T47D (cell line): ENCODE results near the gene CDH5.

Experiments
- DNase-seq, 2 experiments: peaks; one replicate each; pipeline versions ENCODE4 v3.0.0 to v3.0.0-alpha.2; 2011 to 2012; ENCODE audit warnings: low read depth in 1 of 2, low spot score in 1 of 2
- JUND ChIP-seq: IDR thresholded peaks from 2 replicates; pipeline ENCODE4 v1.6.1; 2012; ENCODE audit warnings: low read depth
- in situ Hi-C: cut with HindIII; loops from 2 replicates; pipeline ENCODE4 v1.10.0; 2016; ENCODE audit warnings: low sequenced_read_pairs, low pct_unique_long_range_greater_than_20kb

Gene CDH5

DNA sequence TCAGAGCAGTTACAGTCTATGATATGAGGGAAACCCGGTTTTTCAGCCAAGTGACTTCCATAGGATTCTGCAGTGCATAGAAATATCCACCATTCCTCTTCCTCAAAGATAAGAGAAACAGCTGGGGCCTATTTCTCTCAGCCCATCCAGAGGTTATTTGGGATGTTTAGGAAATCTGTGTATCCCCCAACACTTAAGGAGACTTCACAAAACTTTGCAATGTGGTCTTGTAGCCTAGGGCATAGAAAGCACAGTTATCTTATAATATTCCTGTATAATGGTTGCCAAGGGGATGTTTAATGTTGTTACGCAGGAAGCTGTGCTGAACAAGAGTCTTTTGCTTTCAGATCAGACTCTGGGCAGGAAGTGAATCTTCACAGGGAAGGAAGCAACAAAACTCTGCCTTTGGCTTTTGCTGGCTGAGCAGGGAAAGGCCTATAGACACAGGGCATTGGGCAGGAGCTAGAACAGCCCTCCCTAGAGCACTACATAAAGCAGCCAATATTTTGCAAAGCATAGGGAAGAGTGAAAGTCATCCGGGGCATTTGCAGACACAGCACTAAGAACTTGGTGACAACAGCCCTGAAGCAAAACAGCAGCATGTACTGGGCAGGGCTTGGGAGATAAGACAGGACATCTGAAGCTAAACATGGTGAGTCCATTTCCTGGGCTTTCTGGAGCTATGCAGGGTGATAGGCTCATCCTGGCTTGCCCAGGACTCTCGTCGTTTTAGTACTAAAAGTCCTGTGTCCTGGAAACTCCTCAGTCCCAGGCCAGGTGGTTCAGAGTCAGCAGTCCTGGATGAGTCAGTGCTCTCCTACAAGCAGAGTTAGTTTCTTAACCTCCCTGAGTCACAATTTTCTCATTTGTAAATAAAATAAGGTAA lies 41.9 kb downstream of the CDH5 start:
- no peak for DNase-seq
- TF ChIP-seq JUND = no peak
- in situ Hi-C loops = no loop called here

DNA sequence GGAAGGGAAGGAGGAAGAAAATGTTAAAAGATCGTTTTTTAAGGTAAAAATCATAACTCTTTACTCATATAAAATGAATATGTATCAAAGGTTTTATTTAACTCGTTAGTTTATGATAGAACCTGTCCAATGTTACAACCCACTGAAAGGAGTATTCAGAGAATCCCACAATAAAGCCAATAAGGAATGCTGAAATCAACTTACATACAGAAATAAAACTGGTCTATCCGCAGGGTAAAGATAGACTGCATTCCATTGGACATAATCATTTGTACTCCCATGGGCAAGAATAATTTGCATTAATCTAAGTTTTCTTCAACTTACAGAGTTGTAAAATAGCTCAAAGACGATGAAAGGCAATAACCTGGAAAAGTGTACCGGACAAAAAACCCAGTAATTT lies 42.7 kb downstream of the CDH5 start:
- no peak for TF ChIP-seq JUND
- in situ Hi-C loops = no loop called here
- no peak for DNase-seq

DNA sequence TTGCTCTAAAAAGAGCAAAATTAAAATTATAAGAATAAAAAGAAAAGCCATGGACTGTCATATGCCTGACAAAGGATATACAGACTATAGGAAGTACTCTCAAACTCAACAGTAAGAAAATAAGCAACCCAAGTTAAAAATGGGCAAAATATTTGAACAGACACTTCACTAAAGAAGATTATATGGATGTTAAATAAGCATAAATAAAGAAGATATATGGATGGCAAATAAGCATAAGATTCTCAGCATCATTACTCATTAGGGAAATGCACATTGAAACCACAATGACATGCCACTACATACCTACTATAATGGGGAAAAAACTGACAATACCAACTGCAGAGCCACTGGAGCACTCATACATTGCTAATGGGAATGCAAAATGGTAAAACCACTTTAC lies 45.7 kb downstream of the CDH5 start:
- TF ChIP-seq JUND = no peak
- no peak for DNase-seq
- in situ Hi-C loops = no loop called here

DNA sequence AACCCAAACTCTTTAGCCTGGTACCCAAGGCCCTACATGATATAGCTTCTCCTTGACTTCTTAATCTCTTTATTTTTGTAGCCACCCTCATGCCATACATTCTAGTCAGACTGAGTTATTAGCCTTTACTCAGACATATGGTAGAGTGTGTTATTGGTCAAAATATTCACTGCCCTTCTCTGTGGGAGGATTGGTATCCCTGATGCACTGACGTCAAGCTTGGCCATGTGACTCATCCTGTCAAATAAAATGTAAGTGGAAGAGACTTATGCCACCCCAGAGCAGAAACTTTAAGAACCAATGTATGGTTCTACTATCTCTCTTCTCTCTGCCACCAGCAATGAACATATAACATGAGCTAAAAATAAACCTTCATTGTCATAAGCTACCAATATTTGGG lies 48.4 kb downstream of the CDH5 start:
- in situ Hi-C loops = no loop called here
- no peak for DNase-seq
- TF ChIP-seq JUND = no peak

DNA sequence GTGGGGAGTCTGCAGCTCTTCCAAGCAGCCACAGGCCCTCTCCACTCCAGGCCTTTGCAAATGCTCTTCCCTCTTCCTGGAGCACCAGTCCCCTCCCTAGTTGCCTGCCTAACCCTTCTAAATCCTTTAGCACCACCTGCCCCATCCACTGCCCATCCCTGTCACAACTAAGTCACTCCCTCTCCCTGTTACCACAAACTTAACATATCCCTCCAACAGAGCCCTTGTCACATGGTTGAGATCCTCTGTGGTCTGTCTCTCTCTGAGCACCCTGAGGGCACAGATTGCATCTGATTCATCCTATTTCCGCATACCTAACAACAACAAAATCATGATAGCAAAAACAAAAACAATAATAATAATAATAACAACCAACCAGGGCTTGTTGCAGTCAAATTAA lies 49.6 kb downstream of the CDH5 start:
- DNase-seq = no peak
- in situ Hi-C loops = no loop called here
- no peak for TF ChIP-seq JUND

DNA sequence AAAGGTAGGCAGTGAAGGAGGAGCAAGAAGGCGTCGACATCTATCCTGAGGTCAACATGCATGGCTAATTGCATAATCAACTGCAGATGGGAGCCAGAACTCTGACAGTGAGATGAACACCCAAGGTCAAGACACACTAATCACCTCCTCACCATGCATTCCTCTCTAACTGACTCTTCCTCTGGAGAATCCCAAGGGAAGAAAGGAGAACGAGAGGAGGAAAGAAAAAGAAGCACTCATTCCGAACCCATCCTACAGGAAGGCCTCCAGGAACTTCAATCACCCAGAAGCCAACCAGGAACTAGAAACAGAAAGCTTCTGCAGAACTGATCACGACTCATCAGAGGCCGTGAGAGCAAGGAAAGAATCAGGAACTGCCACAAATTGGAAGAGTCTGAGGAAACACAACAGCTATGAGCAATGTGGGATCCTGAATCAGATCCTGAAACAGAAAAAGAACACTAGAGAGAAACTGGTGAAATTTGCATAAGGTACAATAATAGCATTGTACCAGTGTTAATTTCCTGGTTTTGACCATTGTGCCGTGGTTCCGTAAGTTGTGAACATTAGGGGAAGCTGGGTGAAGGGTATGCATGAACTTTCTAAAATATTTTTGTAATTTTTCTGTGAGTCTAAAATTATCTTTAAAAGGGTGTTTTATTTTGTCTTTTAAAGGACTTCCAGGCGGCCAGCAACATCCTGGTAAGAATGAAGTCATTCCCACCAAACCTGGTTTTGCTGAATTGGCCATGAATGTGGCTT lies 50.6 kb downstream of the CDH5 start:
- no peak for DNase-seq
- TF ChIP-seq JUND = no peak
- in situ Hi-C loops = no loop called here

DNA sequence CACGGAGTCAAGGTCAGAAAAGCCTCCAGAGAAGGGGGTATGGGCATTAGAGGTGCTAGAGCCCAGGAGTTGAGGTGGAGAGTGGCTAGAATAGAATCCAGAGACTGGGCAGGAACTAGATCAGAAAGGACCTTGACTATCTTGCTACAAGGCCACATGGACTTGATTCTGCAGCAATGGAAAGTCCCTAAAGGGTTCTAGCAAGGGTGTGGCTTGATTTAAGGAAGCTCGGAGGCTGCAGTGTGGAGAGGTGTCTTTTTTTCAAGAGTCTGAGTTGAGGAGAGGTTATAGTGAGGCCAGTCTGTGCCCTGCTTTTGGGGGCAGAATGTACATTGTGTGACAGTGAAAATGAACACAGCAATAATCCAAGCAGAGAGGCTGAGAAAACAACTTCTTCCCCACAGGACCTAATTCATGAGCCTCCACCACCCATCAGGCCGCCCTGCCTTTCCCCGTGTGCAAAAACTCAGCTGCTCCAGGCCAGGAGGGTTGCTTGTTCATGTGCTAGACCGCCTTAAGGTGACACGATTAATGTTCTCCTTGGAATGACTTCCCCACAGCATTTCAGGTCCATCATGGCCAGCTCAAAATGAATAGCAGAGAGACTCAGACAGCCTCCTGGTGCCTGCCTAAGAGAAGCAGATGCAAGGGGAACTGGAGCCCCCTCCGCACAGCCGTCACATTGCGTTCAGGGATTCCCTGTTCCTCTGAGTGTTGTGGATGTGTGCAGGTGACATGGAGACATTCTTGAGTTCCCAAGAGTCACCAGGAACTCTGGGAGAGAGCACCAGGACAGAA lies 51.9 kb downstream of the CDH5 start:
- no peak for DNase-seq
- in situ Hi-C loops = no loop called here
- no peak for TF ChIP-seq JUND

DNA sequence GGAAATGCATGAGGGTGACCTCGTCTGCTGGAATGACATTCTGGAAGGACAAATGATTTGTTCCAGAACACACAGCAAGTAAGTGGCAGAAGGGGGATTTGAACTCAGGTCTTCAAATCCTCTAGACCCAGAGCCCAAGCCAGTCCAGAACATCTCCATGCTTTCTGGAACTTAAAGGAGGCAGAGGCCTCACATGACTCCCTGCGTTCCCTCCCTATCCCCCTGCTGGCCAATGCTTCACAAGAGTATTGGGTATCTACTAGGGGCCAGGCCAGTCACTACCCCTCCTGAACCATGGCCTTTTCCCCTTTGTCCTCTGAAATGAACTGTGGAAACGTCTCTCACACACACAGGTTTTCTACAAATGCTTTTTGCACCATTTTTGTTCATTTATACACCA lies 53.0 kb downstream of the CDH5 start:
- in situ Hi-C loops = no loop called here
- DNase-seq = no peak
- no peak for TF ChIP-seq JUND

DNA sequence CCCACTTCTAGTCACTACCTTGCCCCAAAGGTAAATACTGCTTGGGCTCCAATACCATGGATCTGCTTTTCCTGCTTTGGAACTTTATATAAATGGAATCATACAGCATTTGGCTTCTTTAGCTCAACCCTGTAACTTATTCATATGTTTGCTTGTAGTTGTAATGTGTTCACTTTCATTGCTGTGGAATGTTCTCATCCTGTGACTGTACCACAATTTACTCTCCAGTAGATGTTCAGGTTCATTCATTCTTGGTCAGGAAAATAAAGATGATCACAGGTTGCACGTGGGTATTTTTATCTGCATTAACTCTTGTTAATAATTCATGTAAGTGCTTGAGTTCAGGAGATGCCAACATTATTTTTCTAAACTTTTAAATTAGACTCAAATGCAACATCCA lies 53.9 kb downstream of the CDH5 start:
- no peak for DNase-seq
- no peak for TF ChIP-seq JUND
- in situ Hi-C loops = no loop called here

DNA sequence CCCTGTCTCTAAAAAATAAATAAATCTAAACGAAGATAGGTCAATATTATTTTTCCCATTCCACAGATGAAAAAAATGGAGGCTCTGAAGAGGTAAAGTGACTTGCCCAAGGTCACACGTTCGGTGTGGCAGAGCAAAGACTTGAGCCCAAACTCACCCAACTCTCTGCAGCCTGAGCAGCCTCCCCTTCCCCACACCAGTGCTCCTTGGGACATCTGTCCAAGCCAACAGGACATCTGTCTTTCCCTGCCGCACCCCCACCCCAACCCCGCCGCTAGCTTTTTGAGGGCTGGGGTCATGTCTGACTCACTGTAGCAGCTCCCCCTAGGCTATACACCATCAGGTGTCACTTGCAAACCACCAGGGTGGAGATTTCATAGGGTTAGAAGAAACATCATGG lies 55.4 kb downstream of the CDH5 start:
- in situ Hi-C loops = no loop called here
- no peak for DNase-seq
- TF ChIP-seq JUND = no peak

DNA sequence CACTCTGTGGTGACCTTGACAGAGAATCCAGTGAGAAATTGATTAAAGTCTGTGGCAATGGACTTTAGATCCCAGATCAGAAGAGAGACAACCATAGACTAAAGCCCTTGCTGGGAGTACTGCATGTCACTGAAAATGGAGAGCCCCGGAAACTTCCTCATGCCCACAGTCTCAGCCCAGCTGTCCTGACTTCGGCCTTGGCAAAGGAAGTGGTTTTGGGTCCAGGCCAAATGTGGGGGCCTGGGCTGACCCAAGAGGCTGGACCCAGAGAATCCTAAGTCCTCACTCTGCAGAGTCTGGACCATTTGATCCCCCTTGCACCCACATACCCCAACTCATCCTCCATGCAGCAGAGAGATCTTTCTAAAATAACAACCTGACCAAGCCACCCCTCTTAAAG lies 55.9 kb downstream of the CDH5 start:
- in situ Hi-C loops = no loop called here
- no peak for TF ChIP-seq JUND
- no peak for DNase-seq

DNA sequence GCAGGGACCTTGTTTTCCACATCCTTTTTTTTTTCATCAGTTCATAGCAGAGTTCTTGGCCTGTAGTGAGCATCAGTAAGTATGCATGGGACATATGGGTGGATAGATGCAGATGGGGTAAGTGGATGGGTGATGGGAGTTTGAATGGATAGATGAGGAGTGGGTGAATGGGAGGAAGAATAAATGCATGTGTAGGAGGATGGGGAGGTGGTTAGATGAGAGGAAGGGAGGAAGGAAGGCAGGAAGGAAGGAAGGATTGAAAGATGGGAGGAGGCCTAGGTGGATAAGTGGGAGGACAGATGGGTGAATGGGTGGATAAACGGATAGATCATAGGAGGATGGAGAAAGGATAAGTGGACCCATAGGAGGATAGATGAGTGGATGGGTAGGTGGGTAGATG lies 56.7 kb downstream of the CDH5 start:
- no peak for TF ChIP-seq JUND
- in situ Hi-C loops = no loop called here

DNA sequence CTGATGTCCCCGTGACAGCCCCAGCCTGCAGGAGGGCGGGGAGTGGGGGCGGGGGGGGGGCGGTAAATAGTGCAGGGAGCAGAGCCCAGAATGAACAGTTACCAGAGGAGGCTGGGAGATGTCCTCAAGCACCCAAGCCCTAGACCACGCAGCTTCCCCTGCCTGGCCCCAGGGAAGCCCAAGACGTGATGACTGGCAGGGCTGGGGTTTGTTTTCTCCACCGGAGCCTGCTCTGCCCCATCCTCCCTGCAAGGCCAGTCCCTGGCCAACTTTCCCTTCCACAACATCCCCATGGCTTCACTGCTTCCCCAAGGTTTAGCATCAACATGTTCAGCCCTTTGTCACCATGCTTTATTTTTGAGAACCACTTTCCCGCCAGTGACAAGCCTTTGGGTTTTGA lies 59.2 kb downstream of the CDH5 start:
- DNase-seq = no peak
- no peak for TF ChIP-seq JUND
- in situ Hi-C loops = no loop called here

More for the DNA sequence above, 56.7 kb downstream of the CDH5 start:
- DNase-seq = no peak
